IPS-20b (cell line): ENCODE results near the gene MT1H.

ENCODE experiments used
- H3K27ac ChIP-seq: one replicate; pipeline ENCODE4 v1.5.1; 2013; ENCODE audit warnings: low read length
- H3K27me3 ChIP-seq: 2 replicates; pipeline ENCODE4 v1.6.1; 2013; ENCODE audit warnings: mild to moderate bottlenecking, low read length, inconsistent platforms; ENCODE audit not compliant: insufficient read depth
- H3K36me3 ChIP-seq: 2 replicates; pipeline ENCODE4 v1.6.1; 2013; ENCODE audit warnings: low read depth, mild to moderate bottlenecking, inconsistent platforms, low read length, moderate library complexity; ENCODE audit not compliant: insufficient read depth
- H3K4me1 ChIP-seq: 2 replicates; pipeline ENCODE4 v1.6.1; 2013; ENCODE audit warnings: mild to moderate bottlenecking, control low read depth, inconsistent platforms, low read length, moderate library complexity; ENCODE audit not compliant: insufficient read depth
- H3K4me3 ChIP-seq: 2 replicates; pipeline ENCODE4 v1.5.1; 2013; ENCODE audit warnings: mild to moderate bottlenecking, low read length, inconsistent platforms
- H3K9ac ChIP-seq: 2 replicates; pipeline ENCODE4 v1.6.1; 2013; ENCODE audit warnings: low read depth, mild to moderate bottlenecking, inconsistent platforms, low read length, moderate library complexity
- H3K9me3 ChIP-seq: 2 replicates; pipeline ENCODE4 v1.6.1; 2013; ENCODE audit warnings: mild to moderate bottlenecking, low read depth, low read length, inconsistent platforms; ENCODE audit not compliant: insufficient read depth

Gene MT1H

DNA sequence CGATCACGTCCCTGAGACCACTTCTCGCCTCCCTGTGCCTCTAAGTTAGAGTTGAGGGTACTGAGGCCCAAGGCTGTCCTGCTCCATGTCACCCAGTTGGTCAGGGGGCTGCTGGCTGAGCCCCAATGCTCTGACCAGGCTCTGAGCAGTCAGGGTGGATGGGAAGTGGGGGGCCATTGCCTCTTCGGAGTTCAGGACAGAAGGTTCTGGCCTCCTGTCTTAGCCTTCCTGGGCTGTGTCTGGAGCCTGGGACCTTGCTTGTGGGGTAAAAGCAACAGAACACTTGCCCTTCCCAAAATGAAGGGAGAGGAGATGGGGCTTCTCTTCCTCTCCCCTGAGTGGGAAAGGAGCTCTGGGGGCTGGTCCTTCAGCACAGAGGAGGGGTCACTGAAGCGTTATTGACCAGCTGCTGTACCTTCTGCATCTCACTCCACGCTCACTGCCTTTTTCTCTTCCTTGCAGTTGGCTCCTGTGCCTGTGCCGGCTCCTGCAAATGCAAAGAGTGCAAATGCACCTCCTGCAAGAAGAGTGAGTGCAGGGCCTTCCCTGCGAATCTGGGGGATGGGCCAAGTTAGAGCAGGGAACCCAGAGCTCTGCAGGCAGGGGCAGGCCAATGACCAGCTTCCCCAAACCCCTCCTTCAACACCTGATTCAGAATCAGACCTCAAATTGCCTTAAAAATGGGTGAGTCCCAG lies 13.2 kb downstream of the MT1H start:
- H3K36me3 ChIP-seq, result no peaks in the 10 kb centered on the region
- H3K27me3 ChIP-seq, result peaks cover 68% of the 10 kb centered on the region
- H3K4me1 ChIP-seq, result peaks cover 9% of the 10 kb centered on the region; the same call in 1 of the 2 replicates
- H3K4me3 ChIP-seq, result peak overlapping the region; percentile 73
- H3K27ac ChIP-seq, result no peak overlapping the region
- peaks cover 3% of the 10 kb centered on the region; the same call in 1 of the 2 replicates for H3K9me3 ChIP-seq
- peak overlapping the region; percentile 81; the same call in 1 of the 2 replicates for H3K9ac ChIP-seq

DNA sequence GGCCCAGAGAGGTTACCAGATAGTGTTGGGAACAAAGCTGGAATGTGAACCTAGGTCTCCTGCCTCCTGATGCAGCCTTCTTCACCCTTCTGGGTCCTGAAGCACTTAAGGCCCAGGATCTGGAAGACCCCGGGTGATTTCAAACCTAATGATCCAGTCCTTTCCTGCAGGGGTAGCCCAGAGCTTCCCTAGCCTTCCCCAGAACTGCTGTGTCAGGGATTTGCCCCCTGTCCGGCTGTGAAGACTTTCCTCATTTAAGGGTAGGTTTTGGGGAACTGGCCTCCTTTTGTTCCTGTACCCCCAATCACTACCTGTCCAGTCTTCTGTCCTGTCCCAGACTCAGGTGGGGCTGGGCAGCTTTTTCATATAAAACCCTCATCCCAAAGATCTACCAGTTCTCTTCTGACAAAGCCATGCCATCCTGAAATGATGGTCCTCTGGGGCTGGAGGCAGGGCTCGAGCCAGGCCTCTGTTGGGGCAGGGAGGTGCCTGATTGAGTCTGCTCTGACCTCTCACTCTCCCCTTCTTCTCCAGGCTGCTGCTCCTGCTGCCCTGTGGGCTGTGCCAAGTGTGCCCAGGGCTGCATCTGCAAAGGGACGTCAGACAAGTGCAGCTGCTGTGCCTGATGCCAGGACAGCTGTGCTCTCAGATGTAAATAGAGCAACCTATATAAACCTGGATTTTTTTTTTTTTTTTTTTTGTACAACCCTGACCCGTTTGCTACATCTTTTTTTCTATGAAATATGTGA lies 14.0 kb downstream of the MT1H start:
- peaks cover 65% of the 10 kb centered on the region for H3K27me3 ChIP-seq
- H3K4me3 ChIP-seq, result peak overlapping the region; percentile 73
- no peaks in the 10 kb centered on the region for H3K36me3 ChIP-seq
- H3K27ac ChIP-seq, result no peak overlapping the region
- H3K9me3 ChIP-seq, result peaks cover 3% of the 10 kb centered on the region; the same call in 1 of the 2 replicates
- H3K4me1 ChIP-seq, result peaks cover 9% of the 10 kb centered on the region; the same call in 1 of the 2 replicates
- peak overlapping the region; percentile 10; the same call in 1 of the 2 replicates for H3K9ac ChIP-seq

DNA sequence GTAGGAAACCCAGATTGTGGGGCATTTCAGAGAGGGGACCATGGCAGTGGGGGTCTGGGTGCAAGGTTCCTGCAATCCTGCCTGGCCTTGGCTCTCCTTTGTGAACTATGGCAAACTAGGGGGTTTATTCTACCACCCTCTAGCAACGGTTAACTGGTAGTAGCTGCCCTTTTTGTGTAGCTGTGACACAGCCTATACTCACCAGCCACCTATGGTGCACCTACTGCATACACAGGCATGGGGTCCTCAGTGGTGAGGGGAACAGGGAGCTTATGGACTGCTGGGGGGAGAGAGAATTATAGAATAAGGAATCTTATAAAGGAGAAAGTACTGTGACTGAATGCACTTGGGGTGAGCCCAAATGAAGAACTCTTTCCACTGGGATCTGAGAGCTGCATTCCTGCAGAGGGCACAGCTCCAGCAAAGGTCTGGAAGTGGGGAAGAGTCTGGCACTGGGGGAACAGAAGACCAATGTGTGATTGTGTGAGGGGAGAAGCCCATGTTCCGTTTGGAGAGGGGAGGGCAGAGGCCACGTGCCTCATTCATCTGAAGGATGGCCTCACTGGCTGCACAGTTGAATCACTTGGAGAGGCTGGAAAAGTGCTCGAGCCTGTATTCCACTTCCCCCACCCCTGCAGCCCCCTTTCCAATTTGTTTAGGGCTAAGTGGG lies 14.8 kb downstream of the MT1H start:
- H3K4me3 ChIP-seq, result no peak overlapping the region
- peaks cover 3% of the 10 kb centered on the region; the same call in 1 of the 2 replicates for H3K9me3 ChIP-seq
- H3K9ac ChIP-seq, result no peak overlapping the region
- peaks cover 9% of the 10 kb centered on the region; the same call in 1 of the 2 replicates for H3K4me1 ChIP-seq
- H3K36me3 ChIP-seq, result no peaks in the 10 kb centered on the region
- no peak overlapping the region for H3K27ac ChIP-seq
- H3K27me3 ChIP-seq, result peaks cover 57% of the 10 kb centered on the region

DNA sequence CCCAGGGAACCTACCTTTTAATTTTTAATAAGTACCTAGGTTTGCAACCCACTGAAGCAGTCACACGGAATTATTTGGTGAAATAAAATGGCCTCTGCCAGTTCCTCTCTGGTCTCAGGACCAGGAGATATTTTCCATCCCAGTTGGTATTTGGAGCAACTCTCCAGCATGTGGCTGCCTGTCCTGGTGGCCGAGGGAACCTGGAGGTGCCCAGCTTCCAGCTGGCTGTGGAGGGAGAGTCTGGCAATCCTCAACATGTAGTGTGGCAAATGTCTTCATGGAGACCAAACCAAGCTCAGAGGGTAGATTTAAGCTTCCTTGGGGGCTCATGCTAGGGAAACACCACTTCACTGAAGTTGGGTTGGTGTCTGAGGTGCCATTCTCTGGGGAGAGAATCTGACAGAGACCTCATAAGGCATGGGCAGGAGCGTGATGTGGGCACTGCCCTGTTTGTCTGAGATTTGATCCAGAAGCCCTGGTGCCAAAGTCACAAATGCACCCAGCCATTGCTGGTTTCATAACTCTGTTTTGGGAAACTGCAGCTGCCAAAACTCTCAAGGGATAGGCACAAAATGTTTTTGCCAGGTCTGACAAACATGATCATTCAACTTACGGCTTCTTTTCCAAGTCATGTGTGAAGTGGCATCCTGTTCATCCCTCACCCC lies 15.4 kb downstream of the MT1H start:
- Histone ChIP-seq H3K9me3 (peaks cover 3% of the 10 kb centered on the region; the same call in 1 of the 2 replicates), H3K4me1 (peaks cover 9% of the 10 kb centered on the region; the same call in 1 of the 2 replicates), H3K27ac (no peak overlapping the region), H3K9ac (no peak overlapping the region), H3K27me3 (peaks cover 50% of the 10 kb centered on the region), H3K4me3 (no peak overlapping the region), H3K36me3 (no peaks in the 10 kb centered on the region)

DNA sequence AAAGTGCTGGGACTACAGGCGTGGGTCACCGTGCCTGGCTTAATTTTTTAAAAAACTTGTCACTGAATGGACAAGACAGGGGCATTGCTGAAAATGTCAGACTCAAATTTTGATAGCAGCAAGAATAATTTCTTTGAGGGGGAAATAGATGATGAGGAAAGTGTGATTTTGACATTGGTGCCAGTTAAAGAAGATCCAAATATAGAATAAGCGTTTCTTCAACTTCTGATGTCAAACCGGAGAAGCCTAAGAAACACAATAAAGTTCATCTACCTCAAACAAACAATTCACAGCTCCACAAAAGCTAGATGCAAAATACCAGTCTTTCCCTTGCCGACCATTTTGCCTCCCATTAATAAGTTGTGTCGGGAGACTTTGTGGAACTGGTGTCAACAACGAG lies 17.1 kb downstream of the MT1H start:
- H3K4me1 ChIP-seq, result peaks cover 6% of the 10 kb centered on the region; the same call in 1 of the 2 replicates
- H3K4me3 ChIP-seq, result no peak overlapping the region
- H3K9me3 ChIP-seq, result peaks cover 3% of the 10 kb centered on the region; the same call in 1 of the 2 replicates
- no peak overlapping the region for H3K27ac ChIP-seq
- H3K9ac ChIP-seq, result no peak overlapping the region
- H3K36me3 ChIP-seq, result no peaks in the 10 kb centered on the region
- peaks cover 35% of the 10 kb centered on the region for H3K27me3 ChIP-seq

DNA sequence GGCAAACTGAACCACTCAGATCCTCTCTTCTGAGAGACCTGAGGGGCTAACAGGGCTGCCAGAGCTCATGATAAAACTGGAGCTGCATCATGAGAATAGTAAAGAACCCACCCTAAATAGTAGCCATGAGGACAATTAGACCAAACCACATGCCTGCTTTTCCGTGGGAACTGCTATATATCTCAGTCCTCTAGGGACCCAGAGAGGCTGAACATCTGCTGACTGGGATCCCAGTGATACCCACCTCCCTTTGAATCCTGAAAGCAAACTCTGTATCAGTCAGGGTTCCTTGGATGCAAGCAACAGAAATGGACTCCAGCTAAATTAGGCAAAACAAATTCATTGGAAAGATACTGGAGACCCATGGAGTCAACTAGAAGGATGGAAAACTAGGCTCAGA lies 19.1 kb downstream of the MT1H start:
- Histone ChIP-seq H3K27ac (no peak overlapping the region), H3K9ac (no peak overlapping the region), H3K4me3 (no peak overlapping the region), H3K36me3 (no peaks in the 10 kb centered on the region), H3K27me3 (peaks cover 15% of the 10 kb centered on the region; the same call in 1 of the 2 replicates), H3K4me1 (no peaks in the 10 kb centered on the region; the same call in 1 of the 2 replicates), H3K9me3 (peaks cover 3% of the 10 kb centered on the region; the same call in 1 of the 2 replicates)

DNA sequence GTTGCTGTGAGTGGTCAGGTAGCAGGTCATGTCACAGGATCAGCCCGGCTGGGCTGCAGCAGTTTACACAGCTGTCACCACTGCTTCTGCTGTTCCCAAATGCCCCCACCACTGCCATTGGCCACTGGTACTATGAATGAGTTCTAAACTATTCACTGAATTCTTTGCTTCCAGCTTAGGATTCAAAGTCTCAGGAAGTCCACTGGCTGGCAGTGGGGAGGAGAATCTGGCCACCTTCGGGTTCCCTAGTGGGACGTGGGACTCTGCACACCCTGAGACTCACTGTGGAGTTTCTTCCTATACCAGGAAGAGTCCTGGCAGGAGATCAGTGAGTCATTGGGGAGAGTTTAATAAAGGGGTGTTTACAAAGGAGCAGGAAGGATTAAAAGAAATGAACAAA lies 19.6 kb downstream of the MT1H start:
- H3K9me3 ChIP-seq, result peaks cover 3% of the 10 kb centered on the region; the same call in 1 of the 2 replicates
- no peak overlapping the region for H3K4me3 ChIP-seq

DNA sequence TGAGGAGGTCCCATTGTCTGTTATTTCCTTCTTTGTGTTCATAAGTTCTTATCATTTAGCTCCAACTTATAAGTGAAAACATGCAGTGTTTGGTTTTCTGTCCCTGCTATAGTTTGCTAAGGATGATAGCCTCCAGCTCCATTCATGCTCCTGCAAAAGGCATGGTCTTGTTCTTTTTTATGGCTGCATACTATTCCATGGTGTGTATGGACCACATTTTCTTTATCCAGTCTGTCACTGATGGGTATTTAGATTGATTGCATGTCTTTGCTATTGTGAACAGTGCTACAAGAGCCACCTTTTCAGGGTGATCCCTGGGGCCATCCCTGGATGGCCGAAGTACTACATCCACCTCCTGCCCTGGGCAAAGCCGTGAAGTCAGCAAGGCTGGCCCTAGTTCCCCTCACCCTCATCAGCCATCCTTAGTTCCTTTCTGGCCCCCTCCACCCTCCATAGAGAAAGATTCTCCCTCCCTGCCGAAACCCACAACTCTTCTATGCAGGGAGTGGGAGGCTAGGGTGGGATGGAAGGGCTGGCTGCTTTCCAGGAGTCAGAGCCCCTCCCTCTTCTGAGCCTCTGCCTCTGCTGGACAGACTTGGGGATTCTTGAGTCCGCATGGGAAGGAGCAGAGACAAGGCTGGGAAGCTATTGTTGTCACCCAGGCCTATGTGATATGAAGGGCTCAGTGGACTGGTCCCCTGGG lies 21.0 kb downstream of the MT1H start:
- H3K36me3 ChIP-seq, result no peaks in the 10 kb centered on the region
- no peak overlapping the region for H3K4me3 ChIP-seq
- no peaks in the 10 kb centered on the region; the same call in 1 of the 2 replicates for H3K4me1 ChIP-seq
- peaks cover 3% of the 10 kb centered on the region; the same call in 1 of the 2 replicates for H3K27me3 ChIP-seq
- H3K9me3 ChIP-seq, result peaks cover 3% of the 10 kb centered on the region; the same call in 1 of the 2 replicates
- no peak overlapping the region for H3K27ac ChIP-seq
- H3K9ac ChIP-seq, result no peak overlapping the region

More for the DNA sequence above, 19.6 kb downstream of the MT1H start:
- Histone ChIP-seq H3K9ac (no peak overlapping the region), H3K4me1 (no peaks in the 10 kb centered on the region; the same call in 1 of the 2 replicates), H3K36me3 (no peaks in the 10 kb centered on the region), H3K27ac (no peak overlapping the region), H3K27me3 (peaks cover 12% of the 10 kb centered on the region; the same call in 1 of the 2 replicates)

DNA sequence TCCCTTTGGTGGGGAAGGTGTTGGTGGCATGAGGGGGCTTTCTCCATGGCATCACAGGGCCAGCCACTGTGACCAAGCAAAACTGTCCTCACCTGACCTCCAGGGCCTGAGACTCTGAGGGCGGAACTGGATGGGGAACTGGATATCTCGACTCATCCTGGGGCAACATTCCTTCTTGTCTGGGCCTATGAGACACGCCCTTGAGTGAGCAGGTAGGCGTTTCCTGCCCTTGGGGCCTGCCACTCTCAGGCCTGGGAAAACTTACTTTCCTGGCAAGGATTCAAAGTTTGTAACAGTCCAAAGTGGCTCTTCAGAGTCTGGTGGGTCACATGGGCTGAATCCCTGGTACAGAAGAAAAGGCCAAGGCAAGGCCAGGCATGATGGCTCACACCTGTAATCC lies 22.3 kb downstream of the MT1H start:
- H3K27ac ChIP-seq, result no peak overlapping the region
- peaks cover 3% of the 10 kb centered on the region; the same call in 1 of the 2 replicates for H3K27me3 ChIP-seq
- no peaks in the 10 kb centered on the region for H3K36me3 ChIP-seq
- no peak overlapping the region for H3K9ac ChIP-seq
- H3K9me3 ChIP-seq, result no peaks in the 10 kb centered on the region
- no peak overlapping the region for H3K4me3 ChIP-seq
- no peaks in the 10 kb centered on the region; the same call in 1 of the 2 replicates for H3K4me1 ChIP-seq

DNA sequence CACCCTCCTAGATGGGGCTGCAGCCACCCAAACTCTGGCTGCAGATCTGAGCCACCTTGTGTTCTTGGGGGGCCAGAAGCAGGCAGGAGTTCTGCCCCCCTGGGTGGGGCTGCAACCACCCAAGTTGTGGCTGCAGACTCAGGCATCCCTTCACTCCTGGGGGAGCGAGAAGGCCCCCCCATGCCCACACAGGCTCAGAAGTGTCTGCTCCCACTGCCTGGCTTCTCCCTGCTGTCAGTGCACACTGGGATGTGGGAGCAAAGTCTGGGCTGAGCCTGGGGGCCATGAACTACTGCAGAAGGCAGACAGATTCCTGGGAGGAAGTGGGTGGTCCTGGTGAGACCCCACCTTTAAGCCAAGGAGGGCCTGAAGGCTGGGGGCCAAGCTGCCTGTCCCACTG lies 25.6 kb downstream of the MT1H start:
- no peak overlapping the region for H3K27ac ChIP-seq
- no peaks in the 10 kb centered on the region; the same call in 1 of the 2 replicates for H3K9me3 ChIP-seq
- H3K9ac ChIP-seq, result no peak overlapping the region
- no peaks in the 10 kb centered on the region for H3K36me3 ChIP-seq
- H3K27me3 ChIP-seq, result no peaks in the 10 kb centered on the region
- H3K4me1 ChIP-seq, result no peaks in the 10 kb centered on the region; the same call in 1 of the 2 replicates
- no peak overlapping the region for H3K4me3 ChIP-seq
